ENCODE results near the gene DPYSL3. TPM values are rescaled to one million over a fixed set of nuclear protein-coding genes. Genes with fewer than 3 reads are reported as not detected.

Gene DPYSL3
- total RNA-seq, 1 donor from 2014 or later: 0.40 TPM

DNA sequence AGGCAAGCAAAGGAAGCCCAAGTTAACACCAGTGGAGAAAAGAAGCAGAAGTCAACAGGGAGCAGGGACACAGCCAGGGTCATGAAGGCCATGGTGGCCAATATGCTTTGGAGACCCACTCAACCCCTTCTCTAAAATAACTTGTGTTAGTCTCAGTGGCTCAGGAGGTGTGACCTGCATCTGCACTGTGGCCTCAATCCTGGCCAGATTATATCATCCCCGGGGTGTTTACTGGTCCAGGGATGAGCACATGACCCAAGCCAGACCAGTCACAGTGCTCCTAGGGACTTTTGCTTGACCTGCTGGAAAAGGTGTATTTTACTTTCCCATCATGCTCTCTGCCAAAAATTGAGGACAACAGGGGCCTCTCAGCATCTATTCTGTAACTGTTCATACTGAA, 105.2 kb downstream of the DPYSL3 start:
- H3K27me3 Mint-ChIP-seq: no peaks in the 10 kb centered on the region
- H3K9me3 Mint-ChIP-seq: no peaks in the 10 kb centered on the region
- DNase-seq: no peak
- no peaks in the 10 kb centered on the region for H3K4me1 Mint-ChIP-seq
- H3K36me3 Mint-ChIP-seq (ENCODE audit: low read depth): no peaks in the 10 kb centered on the region
- H3K4me3 Mint-ChIP-seq: no peak overlapping the region
- H3K27ac Mint-ChIP-seq: no peak overlapping the region
- intact Hi-C loops (cut with micrococcal nuclease): no loop called here

DNA sequence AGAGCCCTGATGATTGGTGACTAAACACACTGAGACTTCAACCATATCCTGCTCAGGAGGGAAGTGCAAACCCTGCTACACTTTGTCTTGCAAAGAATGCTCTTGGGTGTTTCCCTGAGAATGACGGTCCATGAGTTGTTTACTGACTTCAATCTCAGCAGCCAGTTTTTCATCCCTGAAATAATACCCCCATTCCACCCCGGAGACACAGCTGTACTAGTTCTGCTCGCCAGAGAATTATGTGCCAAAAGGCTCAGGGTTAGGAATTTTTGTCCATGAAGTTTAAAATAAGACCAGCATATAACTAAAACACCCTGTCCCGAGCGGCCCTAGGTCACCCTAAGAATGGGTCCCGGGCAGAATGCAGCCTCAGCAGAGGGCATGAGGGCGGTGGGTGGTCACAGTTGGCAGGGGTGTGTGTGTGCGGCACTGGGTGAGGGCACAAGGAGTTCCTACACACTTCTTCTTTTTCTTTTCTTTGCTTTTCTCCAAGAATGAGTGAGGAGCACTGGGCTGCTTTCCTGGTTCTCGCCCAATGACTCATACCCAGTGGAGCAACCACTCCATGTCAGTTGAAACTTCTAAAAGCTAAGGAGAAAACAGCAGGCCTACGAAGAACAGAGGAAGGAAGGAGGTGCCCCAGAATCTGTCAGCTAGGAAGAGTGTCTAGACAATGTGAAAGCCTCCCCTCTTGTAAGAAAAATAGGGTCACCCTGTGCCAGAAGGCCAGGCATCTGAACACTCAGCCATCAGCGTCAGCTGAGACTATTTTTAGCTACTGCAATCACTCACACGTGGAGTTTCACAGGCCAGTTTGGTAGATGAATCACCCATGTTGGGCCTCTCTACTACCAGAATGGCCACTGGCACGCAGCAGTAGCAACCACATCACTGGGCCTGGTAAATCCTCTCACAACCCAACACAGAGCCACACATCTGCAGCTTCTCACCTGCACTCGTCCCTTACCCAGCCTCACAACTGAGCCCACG, 105.9 kb downstream of the DPYSL3 start:
- no peaks in the 10 kb centered on the region for H3K27me3 Mint-ChIP-seq
- H3K27ac Mint-ChIP-seq: no peak overlapping the region
- DNase-seq: no peak
- no peak overlapping the region for H3K4me3 Mint-ChIP-seq
- intact Hi-C loops (cut with micrococcal nuclease): no loop called here
- no peaks in the 10 kb centered on the region for H3K4me1 Mint-ChIP-seq
- H3K36me3 Mint-ChIP-seq (ENCODE audit: low read depth): no peaks in the 10 kb centered on the region
- no peaks in the 10 kb centered on the region for H3K9me3 Mint-ChIP-seq

DNA sequence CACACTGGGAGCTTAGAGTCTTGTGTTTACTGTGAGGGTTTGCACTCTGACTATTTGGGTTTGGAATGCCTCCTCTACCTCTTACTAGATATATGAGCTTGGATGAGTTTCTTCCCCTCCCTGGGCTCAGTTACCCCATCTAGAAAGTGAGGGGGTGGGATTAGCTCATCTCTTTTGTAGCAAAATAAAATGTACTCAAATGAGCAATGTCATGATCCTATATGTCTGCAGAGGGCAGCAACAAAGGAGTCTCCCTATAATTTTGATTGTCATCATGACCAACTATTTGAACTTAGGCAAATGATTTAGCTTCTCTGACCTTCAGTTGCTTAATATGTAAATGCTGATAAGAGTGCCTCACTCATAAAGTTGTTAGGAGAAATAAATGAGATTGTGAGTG, 109.0 kb downstream of the DPYSL3 start:
- DNase-seq: no peak
- intact Hi-C loops (cut with micrococcal nuclease): no loop called here
- H3K9me3 Mint-ChIP-seq: no peaks in the 10 kb centered on the region
- H3K36me3 Mint-ChIP-seq (ENCODE audit: low read depth): no peaks in the 10 kb centered on the region
- no peaks in the 10 kb centered on the region for H3K27me3 Mint-ChIP-seq
- no peak overlapping the region for H3K27ac Mint-ChIP-seq
- no peaks in the 10 kb centered on the region for H3K4me1 Mint-ChIP-seq
- no peak overlapping the region for H3K4me3 Mint-ChIP-seq

DNA sequence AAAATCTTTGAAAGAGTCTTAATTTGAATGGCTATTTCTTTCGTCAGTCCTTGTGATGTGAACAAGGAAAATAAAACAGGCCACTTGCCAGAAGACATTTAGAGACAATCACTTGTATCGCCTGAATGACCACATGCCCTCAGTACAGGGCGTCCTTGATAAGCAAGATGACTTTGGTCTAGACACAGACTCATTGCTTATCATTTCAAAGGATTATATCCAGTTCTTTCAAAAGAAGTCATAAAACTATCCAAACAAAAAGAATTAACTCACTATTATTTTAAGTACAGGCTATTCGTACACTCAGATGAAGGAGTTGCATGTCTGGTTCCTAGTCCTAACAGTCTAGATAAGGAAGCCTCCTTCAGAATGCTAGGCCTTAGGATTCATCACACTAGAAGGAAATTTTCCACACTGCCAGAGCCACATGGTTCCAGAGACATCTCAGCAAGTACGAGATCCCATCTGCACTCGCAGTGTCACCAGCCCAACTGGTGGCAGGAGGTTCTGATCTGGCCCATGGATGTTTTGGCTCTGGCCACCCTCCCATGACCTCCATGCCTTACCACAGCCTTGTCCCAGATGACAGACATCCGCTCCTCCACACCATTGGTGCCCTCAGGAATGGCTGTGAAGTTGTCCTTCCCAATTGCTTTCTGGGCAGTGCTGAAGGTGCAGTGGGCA, 109.6 kb downstream of the DPYSL3 start:
- H3K27me3 Mint-ChIP-seq: no peaks in the 10 kb centered on the region
- H3K27ac Mint-ChIP-seq: no peak overlapping the region
- no peak overlapping the region for H3K4me3 Mint-ChIP-seq
- no peak for DNase-seq
- no peaks in the 10 kb centered on the region for H3K4me1 Mint-ChIP-seq
- no peaks in the 10 kb centered on the region for H3K9me3 Mint-ChIP-seq
- intact Hi-C loops (cut with micrococcal nuclease): no loop called here
- H3K36me3 Mint-ChIP-seq (ENCODE audit: low read depth): no peaks in the 10 kb centered on the region

DNA sequence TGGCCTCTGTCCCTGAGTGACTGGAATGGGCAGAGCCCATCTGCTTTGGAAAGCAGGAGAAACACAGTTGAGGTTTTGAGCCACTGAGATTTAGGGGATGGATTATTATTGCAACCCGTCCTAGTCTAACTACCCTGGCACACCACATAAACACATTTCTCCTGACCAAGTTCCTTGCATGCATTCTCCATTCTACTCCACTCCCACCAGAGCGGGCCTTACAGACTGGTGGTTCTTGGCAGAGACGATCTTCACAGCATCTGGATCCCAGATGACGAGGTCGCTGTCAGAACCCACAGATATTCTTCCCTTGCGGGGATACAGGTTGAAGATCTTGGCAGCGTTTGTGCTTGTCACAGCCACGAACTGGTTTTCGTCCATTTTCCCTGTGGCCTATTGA, 111.0 kb downstream of the DPYSL3 start:
- Mint-ChIP-seq H3K27ac (no peak overlapping the region), H3K9me3 (no peaks in the 10 kb centered on the region), H3K27me3 (no peaks in the 10 kb centered on the region), H3K4me3 (no peak overlapping the region), H3K36me3 (ENCODE audit: low read depth) (no peaks in the 10 kb centered on the region), H3K4me1 (no peaks in the 10 kb centered on the region)
- intact Hi-C loops (cut with micrococcal nuclease): no loop called here
- no peak for DNase-seq

DNA sequence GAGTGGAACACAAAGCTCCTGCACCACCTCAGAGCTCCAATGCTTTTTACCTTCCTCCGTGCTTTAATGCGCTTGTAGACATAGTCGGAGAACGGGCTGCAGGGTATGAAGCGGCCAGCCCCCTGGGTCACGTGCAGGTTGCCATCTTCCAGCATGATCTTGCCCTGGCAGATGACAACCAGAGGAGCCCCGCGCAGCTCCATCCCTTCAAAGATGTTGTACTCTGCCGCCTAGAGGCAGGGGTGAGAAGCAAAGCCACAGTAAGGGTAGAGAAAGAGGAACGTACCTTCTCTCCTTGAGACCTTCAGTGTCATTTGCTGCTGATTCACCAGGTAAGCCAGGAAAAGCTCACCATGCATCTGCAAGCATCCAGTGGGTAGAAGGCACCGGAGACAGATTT, 112.3 kb downstream of the DPYSL3 start:
- DNase-seq: no peak
- Mint-ChIP-seq H3K27me3 (no peaks in the 10 kb centered on the region), H3K4me1 (no peaks in the 10 kb centered on the region), H3K36me3 (ENCODE audit: low read depth) (no peaks in the 10 kb centered on the region), H3K27ac (no peak overlapping the region), H3K9me3 (no peaks in the 10 kb centered on the region), H3K4me3 (no peak overlapping the region)
- intact Hi-C loops (cut with micrococcal nuclease): no loop called here

DNA sequence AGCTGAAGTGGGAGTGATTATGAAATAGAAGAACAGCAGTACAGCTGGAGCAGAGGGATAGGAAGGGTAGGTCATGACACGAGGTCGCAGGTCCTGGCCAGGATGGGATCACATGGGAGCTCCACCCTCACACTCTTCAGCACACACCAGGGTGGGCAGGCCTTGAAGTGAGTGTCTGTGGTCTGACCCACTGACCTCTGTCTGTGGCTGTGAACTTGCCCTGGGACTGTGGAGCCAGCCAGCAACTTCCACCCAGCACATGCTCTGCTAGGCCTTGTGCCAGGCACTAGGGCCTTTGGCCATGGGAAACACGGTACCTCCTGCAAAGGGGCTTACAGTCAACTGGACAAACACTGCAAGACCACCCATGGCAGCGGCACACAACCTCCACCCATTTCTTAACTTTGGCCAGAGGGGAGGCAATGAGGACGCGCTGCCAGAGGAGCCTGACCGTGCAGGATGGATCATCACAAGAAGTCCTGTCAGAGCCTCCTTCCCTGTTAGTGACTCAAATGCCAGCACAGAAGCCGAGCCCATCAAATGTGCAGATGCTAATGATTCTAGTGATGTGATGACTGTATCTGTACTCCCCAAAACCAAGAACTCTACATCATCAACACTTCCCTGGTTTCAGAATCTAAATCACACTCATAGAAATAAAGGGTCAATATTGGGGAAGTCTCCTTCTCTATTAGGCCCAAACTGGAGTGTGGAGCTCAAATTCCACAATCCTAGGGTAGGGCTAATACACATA, 113.6 kb downstream of the DPYSL3 start:
- no peak for DNase-seq
- no peaks in the 10 kb centered on the region for H3K4me1 Mint-ChIP-seq
- H3K36me3 Mint-ChIP-seq (ENCODE audit: low read depth): no peaks in the 10 kb centered on the region
- intact Hi-C loops (cut with micrococcal nuclease): no loop called here
- H3K27me3 Mint-ChIP-seq: no peaks in the 10 kb centered on the region
- H3K27ac Mint-ChIP-seq: no peak overlapping the region
- no peak overlapping the region for H3K4me3 Mint-ChIP-seq
- H3K9me3 Mint-ChIP-seq: no peaks in the 10 kb centered on the region

DNA sequence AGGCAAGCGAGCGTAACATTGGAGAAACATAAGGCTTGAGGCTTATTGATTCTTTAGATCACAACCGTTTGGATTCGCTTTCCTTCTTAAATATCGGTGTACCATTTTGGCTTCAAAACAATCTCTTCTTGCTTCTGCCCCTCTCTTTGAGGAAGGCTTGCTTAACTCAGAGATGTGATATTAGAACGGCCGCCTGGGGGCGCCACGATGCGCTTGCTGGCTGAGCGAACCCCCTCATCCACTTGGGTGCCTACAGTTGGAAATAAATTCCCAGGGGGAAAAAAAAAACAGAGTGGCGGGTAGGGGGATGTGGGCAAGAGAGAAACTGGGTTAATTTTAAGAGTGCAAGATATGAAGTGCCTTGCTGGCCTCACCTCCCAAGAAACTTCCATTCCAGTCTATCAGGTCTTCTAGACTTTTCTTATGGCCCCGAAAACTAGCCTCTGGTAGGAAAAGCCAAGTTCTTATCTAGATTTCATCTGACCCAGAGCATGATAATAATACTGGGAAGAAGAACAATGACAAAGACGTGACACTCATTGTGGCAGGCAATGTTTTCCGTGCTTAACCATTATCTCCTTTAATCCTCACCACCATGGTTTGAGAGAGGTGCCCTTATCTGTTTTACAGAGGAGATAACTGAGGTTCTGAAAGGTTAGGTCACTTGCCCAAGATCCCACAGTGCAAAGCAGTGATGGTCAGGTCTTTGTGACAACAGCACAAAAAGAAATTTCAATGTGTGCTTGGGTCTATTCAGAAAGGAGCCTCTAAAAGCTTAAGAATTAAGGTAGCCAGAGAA, 115.8 kb downstream of the DPYSL3 start:
- Mint-ChIP-seq H3K9me3 (no peaks in the 10 kb centered on the region), H3K36me3 (ENCODE audit: low read depth) (no peaks in the 10 kb centered on the region), H3K27ac (no peak overlapping the region), H3K4me1 (no peaks in the 10 kb centered on the region), H3K4me3 (no peak overlapping the region), H3K27me3 (no peaks in the 10 kb centered on the region)
- DNase-seq: no peak
- intact Hi-C loops (cut with micrococcal nuclease): no loop called here

DNA sequence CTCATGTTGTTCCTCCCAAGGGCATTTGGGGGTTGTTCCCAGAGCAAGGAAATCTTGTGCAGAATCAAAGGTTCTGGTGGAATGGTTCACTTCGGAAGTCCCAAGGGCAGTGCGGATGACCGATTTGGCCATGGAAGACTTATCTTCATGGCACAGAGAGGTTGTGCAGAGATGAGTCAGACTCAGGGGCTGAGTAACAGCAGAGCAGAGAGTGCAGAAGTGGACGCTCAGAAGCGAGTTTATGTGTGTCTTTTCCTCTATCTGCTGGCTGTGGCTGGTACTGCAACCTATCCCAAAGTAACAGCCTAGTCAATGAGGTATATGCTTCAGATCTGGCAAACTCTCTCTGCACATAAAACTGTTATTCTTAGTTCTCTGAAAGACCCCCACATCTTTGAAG, 118.1 kb downstream of the DPYSL3 start:
- intact Hi-C loops (cut with micrococcal nuclease): no loop called here
- H3K27me3 Mint-ChIP-seq: no peaks in the 10 kb centered on the region
- H3K4me3 Mint-ChIP-seq: no peak overlapping the region
- H3K4me1 Mint-ChIP-seq: no peaks in the 10 kb centered on the region
- no peaks in the 10 kb centered on the region for H3K9me3 Mint-ChIP-seq
- no peaks in the 10 kb centered on the region for H3K36me3 Mint-ChIP-seq (ENCODE audit: low read depth)
- no peak overlapping the region for H3K27ac Mint-ChIP-seq
- DNase-seq: no peak

DNA sequence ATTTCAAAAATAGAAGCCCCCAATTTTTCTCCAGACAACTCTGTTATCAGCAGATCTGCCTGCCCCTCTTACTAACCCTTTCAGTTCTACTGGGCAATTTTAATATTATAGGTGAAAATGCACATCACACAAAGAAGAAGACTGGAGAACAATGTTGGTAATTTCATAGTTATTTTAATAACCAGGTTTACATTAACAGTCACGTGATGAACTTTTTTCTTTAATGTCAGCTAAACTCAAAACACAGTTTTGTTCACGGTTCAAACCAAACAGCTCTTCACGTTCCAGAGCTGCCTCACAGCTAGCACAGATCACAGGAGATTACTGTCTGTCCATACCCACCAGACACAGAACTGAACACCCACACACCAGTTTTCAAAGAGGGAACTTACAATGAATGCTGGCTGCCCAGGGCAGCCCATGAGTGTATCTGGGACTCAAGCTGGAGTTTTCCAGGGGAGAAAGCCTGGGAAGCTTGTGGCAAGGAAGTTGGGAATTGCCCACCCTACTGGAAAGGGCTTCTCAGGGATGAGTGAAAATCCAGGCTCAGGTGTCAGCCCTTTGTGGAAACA, 119.1 kb downstream of the DPYSL3 start:
- H3K9me3 Mint-ChIP-seq: no peaks in the 10 kb centered on the region
- no peaks in the 10 kb centered on the region for H3K4me1 Mint-ChIP-seq
- intact Hi-C loops (cut with micrococcal nuclease): no loop called here
- no peak overlapping the region for H3K27ac Mint-ChIP-seq
- H3K4me3 Mint-ChIP-seq: no peak overlapping the region
- H3K27me3 Mint-ChIP-seq: no peaks in the 10 kb centered on the region
- no peaks in the 10 kb centered on the region for H3K36me3 Mint-ChIP-seq (ENCODE audit: low read depth)
- DNase-seq: no peak

DNA sequence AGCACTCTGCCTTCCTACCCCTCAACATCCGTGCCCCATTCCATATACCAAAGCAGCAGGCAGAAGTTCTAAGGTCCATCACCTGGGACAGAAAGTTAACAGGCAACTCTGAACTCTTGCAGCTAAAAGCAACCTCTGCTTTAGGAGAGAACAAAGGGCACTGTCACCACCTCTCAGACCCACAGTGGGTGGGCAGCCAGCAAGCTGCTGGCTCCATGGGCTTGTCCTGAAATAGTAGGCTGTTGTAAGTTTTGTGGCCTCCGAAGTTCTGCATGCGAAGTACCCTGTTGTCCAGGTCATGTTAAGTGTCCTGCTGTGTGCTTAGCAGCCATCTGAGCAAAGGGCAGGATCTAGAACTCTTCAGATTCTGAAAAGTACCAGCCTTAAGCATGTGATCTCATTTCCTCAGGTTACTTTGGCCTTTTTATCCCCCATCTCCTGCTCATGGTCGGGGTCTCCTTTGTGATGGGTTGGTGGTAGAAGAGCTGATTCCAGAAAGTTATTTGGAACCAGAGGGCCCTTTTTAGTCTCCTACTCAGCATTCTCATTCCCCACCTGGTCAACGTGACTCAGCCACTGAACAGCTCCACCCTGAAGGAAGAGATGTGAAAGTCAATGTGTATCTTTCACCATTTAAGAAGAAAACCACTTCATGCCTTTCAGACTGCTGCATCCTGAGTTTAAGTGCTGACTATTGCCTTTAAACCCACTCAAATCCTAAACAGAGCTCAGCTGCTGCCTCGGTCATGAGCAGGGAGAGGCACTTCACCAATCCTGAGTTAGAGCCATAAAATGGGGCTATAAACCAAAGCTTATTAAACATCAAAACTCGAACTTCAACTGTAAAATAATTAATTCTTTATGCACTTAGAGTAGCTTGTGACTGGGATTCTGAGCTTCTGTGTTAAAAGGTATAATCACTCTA, 121.4 kb downstream of the DPYSL3 start:
- no peaks in the 10 kb centered on the region for H3K4me1 Mint-ChIP-seq
- no peak for DNase-seq
- no peak overlapping the region for H3K4me3 Mint-ChIP-seq
- H3K9me3 Mint-ChIP-seq: no peaks in the 10 kb centered on the region
- intact Hi-C loops (cut with micrococcal nuclease): no loop called here
- no peaks in the 10 kb centered on the region for H3K27me3 Mint-ChIP-seq
- H3K36me3 Mint-ChIP-seq (ENCODE audit: low read depth): no peaks in the 10 kb centered on the region
- H3K27ac Mint-ChIP-seq: no peak overlapping the region

DNA sequence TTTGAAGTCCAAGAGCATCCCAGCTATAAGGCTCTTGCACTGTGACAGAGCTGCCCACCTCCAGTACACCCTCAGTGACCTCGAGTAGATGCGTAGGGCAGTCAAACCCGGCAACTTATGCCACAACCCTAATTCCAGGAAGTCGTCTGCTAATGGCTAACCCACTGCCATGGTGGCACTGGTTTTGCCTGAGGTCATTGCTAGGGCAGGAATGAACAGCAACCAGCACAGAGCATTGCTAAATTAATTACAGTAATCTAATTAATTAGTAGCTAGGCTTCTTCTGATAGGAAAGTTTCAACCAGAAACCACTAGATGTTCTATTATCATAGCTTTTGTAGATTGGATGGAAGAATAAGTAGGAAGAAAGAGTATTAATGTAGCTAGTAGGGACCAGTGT, 122.8 kb downstream of the DPYSL3 start:
- H3K27me3 Mint-ChIP-seq: no peaks in the 10 kb centered on the region
- no peak overlapping the region for H3K4me3 Mint-ChIP-seq
- no peak for DNase-seq
- H3K4me1 Mint-ChIP-seq: no peaks in the 10 kb centered on the region
- H3K9me3 Mint-ChIP-seq: no peaks in the 10 kb centered on the region
- no peaks in the 10 kb centered on the region for H3K36me3 Mint-ChIP-seq (ENCODE audit: low read depth)
- no peak overlapping the region for H3K27ac Mint-ChIP-seq
- intact Hi-C loops (cut with micrococcal nuclease): no loop called here
